ENCODE measurements around the gene PDE5A.
"Not testable (repeated sequence)": the region's sequence is repeated elsewhere in the genome, so short reads cannot be mapped to it uniquely, and the experiment has no call there.

The PDE5A gene

GRCh38 chr4:119518230-119518892 lies 110.2 kb downstream of the PDE5A start:
- no peak for DNase-seq

GRCh38 chr4:119517361-119518229 lies 111.0 kb downstream of the PDE5A start:
- peak; percentile 14 for DNase-seq

- DNase-seq: no peak
Measured at GRCh38 chr4:119512398-119512797, 116.2 kb downstream of the PDE5A start.

GRCh38 chr4:119510395-119511149 lies 118.0 kb downstream of the PDE5A start:
- no peak for DNase-seq

GRCh38 chr4:119508281-119508680 lies 120.3 kb downstream of the PDE5A start:
- no peak for DNase-seq

- DNase-seq: no peak
Measured at GRCh38 chr4:119506806-119507205, 121.8 kb downstream of the PDE5A start.

GRCh38 chr4:119504616-119505015 lies 124.0 kb downstream of the PDE5A start:
- no peak for DNase-seq

GRCh38 chr4:119501740-119502139 lies 126.9 kb downstream of the PDE5A start:
- DNase-seq: no peak

GRCh38 chr4:119498527-119498926 lies 130.1 kb downstream of the PDE5A start:
- DNase-seq: no peak

- DNase-seq: no peak
Measured at GRCh38 chr4:119493886-119494285, 134.7 kb downstream of the PDE5A start.

GRCh38 chr4:119493419-119493818 lies 135.2 kb downstream of the PDE5A start:
- no peak for DNase-seq

- peak; percentile 3 for DNase-seq
Measured at GRCh38 chr4:119490335-119490734, 138.3 kb downstream of the PDE5A start.

- no peak for DNase-seq
Measured at GRCh38 chr4:119489305-119489704, 139.3 kb downstream of the PDE5A start.

- no peak for DNase-seq
Measured at GRCh38 chr4:119480331-119480730, 148.3 kb downstream of the PDE5A start.

- DNase-seq: no peak
Measured at GRCh38 chr4:119479835-119480234, 148.8 kb downstream of the PDE5A start.

GRCh38 chr4:119479180-119479808 lies 149.3 kb downstream of the PDE5A start:
- no peak for DNase-seq

- DNase-seq: peak; percentile 79
Measured at GRCh38 chr4:119478446-119479179, 150.0 kb downstream of the PDE5A start.

- peak; percentile 41 for DNase-seq
Measured at GRCh38 chr4:119477412-119478053, 151.1 kb downstream of the PDE5A start.

GRCh38 chr4:119471259-119471658 lies 157.3 kb downstream of the PDE5A start:
- DNase-seq: no peak

- not testable (repeated sequence) for DNase-seq
Measured at GRCh38 chr4:119470737-119471063, 157.9 kb downstream of the PDE5A start.

GRCh38 chr4:119470021-119470736 lies 158.4 kb downstream of the PDE5A start:
- DNase-seq: peak; percentile 24

All from kidney glomerular epithelial cell (primary cell).